Neural cell (in vitro differentiated cells): ENCODE measurements around the gene PPM1N. TPM values are rescaled to one million over a fixed set of nuclear protein-coding genes. Genes with fewer than 3 reads are reported as not detected.

Source experiments
- H2AFZ ChIP-seq: fragments of 200-600, 300-800 bp; sonication (generic), shearing (Covaris generic); 2 replicates; pipeline ENCODE4 v1.6.0; 2014; ENCODE audit warnings: low read depth, mild to moderate bottlenecking, antibody characterized with exemption, low read length, moderate library complexity
- H3F3A ChIP-seq: fragments of 200-600 bp; shearing (Covaris generic); 2 replicates; pipeline ENCODE4 v1.6.1; 2016; ENCODE audit warnings: mild to moderate bottlenecking, moderate library complexity, mixed read lengths, antibody characterized with exemption, low read length; ENCODE audit not compliant: insufficient read depth, poor library complexity, severe bottlenecking
- H3K27ac ChIP-seq: fragments of 200-600, 300-800 bp; sonication (generic), shearing (Covaris generic); 2 replicates; pipeline ENCODE4 v1.5.1; 2014; ENCODE audit warnings: mild to moderate bottlenecking, low read length, moderate library complexity
- H3K27me3 ChIP-seq: fragments of 300-800, 200-600 bp; sonication (generic), shearing (Covaris generic); 2 replicates; pipeline ENCODE4 v1.6.0; 2014; ENCODE audit warnings: mild to moderate bottlenecking, low read depth, low read length, moderate library complexity; ENCODE audit not compliant: insufficient read depth
- H3K36me3 ChIP-seq: fragments of 300-800, 200-600 bp; sonication (generic), shearing (Covaris generic); 2 replicates; pipeline ENCODE4 v1.5.1; 2014; ENCODE audit warnings: mild to moderate bottlenecking, antibody characterized with exemption, low read length, moderate library complexity; ENCODE audit not compliant: insufficient read depth
- H3K4me2 ChIP-seq: fragments of 300-800, 200-600 bp; sonication (generic), shearing (Covaris generic); 2 replicates; pipeline ENCODE4 v1.6.0; 2014; ENCODE audit warnings: mild to moderate bottlenecking, low read length
- H3K4me3 ChIP-seq: fragments of 300-800, 200-600 bp; sonication (generic), shearing (Covaris generic); 2 replicates; pipeline ENCODE4 v1.5.1; 2014; ENCODE audit warnings: mild to moderate bottlenecking, low read length, moderate library complexity
- H3K79me2 ChIP-seq: fragments of 200-600 bp; shearing (Covaris generic); replicated peaks from 2 replicates; pipeline ENCODE4 v1.6.0; 2014; ENCODE audit warnings: mild to moderate bottlenecking, low read length, moderate library complexity; ENCODE audit not compliant: insufficient read depth
- H3K9ac ChIP-seq: fragments of 300-800, 200-600 bp; sonication (generic), shearing (Covaris generic); 2 replicates; pipeline ENCODE4 v1.6.1; 2016; ENCODE audit warnings: mild to moderate bottlenecking, low read length, mixed read lengths
- H3K9me2 ChIP-seq: fragments of 200-600 bp; shearing (Covaris generic); 2 replicates; pipeline ENCODE4 v1.6.1; 2016; ENCODE audit warnings: mild to moderate bottlenecking, low read length, mixed read lengths; ENCODE audit not compliant: insufficient read depth
- H3K9me3 ChIP-seq: fragments of 200-600, 300-800 bp; sonication (generic), shearing (Covaris generic); 2 replicates; pipeline ENCODE4 v1.6.1; 2016; ENCODE audit warnings: mild to moderate bottlenecking, mixed run types, low read length, moderate library complexity, mixed read lengths
- H4K20me1 ChIP-seq: fragments of 200-600 bp; shearing (Covaris generic); 2 replicates; pipeline ENCODE4 v1.6.1; 2016; ENCODE audit warnings: mild to moderate bottlenecking, mixed run types; ENCODE audit not compliant: insufficient read depth
- CTCF ChIP-seq: fragments of 450-650 bp; IDR thresholded peaks from 2 replicates; pipeline ENCODE4 v1.5.1; 2014; ENCODE audit warnings: antibody characterized with exemption, mild to moderate bottlenecking, moderate library complexity; ENCODE audit not compliant: poor library complexity, severe bottlenecking
- EP300 ChIP-seq: fragments of 450-650 bp; conservative IDR thresholded peaks from 2 replicates; pipeline ENCODE4 v1.6.1; 2014; ENCODE audit warnings: antibody characterized with exemption, mild to moderate bottlenecking, moderate library complexity; ENCODE audit not compliant: poor library complexity, severe bottlenecking
- EZH2 ChIP-seq: fragments of 200-600, 300-800 bp; shearing (Covaris generic), sonication (generic); IDR thresholded peaks from 2 replicates; pipeline ENCODE4 v1.6.1; 2014; ENCODE audit warnings: antibody characterized with exemption, low read length, borderline replicate concordance, mild to moderate bottlenecking; ENCODE audit not compliant: insufficient read depth, poor library complexity, severe bottlenecking
- MXI1 ChIP-seq: fragments of 450-650 bp; conservative IDR thresholded peaks from 2 replicates; pipeline ENCODE4 v1.6.1; 2014; ENCODE audit warnings: antibody characterized with exemption, mild to moderate bottlenecking; ENCODE audit not compliant: poor library complexity, severe bottlenecking
- POLR2AphosphoS5 ChIP-seq: IDR thresholded peaks from 2 replicates; pipeline ENCODE4 v1.6.1; 2012
- RAD21 ChIP-seq: fragments of 450-650 bp; conservative IDR thresholded peaks from 2 replicates; pipeline ENCODE4 v1.6.1; 2014; ENCODE audit warnings: antibody characterized with exemption, mild to moderate bottlenecking, moderate library complexity
- REST ChIP-seq: IDR thresholded peaks from 2 replicates; pipeline ENCODE4 v1.6.1; 2012; ENCODE audit warnings: borderline replicate concordance
- SMC3 ChIP-seq: fragments of 450-650 bp; conservative IDR thresholded peaks from 2 replicates; pipeline ENCODE4 v1.6.1; 2014; ENCODE audit warnings: antibody characterized with exemption, mild to moderate bottlenecking, moderate library complexity; ENCODE audit not compliant: poor library complexity
- TAF1 ChIP-seq: IDR thresholded peaks from 2 replicates; pipeline ENCODE4 v1.6.1; 2012; ENCODE audit warnings: low read depth
- polyA plus RNA-seq: library from polyadenylated mRNA; depleted of rRNA; stranded (reverse); fragments of >200 nt; gene quantifications from 2 replicates; pipeline ENCODE4 v1.2.3, GENCODE V29; 2014

PPM1N gene
- polyA plus RNA-seq, 1 donor from 2014 or later: 1.0 TPM

- no peak overlapping the region for H2AFZ ChIP-seq
- no peak overlapping the region for H3K27ac ChIP-seq
- H3F3A ChIP-seq: no peaks in the 10 kb centered on the region
- H3K79me2 ChIP-seq: no peaks in the 10 kb centered on the region
- H3K4me2 ChIP-seq: peak overlapping the region; percentile 59
- H3K36me3 ChIP-seq: no peaks in the 10 kb centered on the region
- no peaks in the 10 kb centered on the region for H3K9me2 ChIP-seq
- H3K4me3 ChIP-seq: peak overlapping the region; percentile 95
- TF ChIP-seq CTCF (no peak), EP300 (no peak), SMC3 (no peak), TAF1 (no peak), EZH2 (no peak), REST (no peak), MXI1 (no peak), RAD21 (no peak), POLR2AphosphoS5 (no peak)
- peak overlapping the region; percentile 66 for H3K9ac ChIP-seq
- H4K20me1 ChIP-seq: no peaks in the 10 kb centered on the region
- H3K9me3 ChIP-seq: no peaks in the 10 kb centered on the region
- no peaks in the 10 kb centered on the region for H3K27me3 ChIP-seq
These were observed 10.2 kb downstream of the PPM1N start for GRCh38 chr19:45508417-45508860.

GRCh38 chr19:45508861-45509691 lies 10.8 kb downstream of the PPM1N start:
- TF ChIP-seq REST: no peak
- TF ChIP-seq POLR2AphosphoS5: no peak
- no peak for TF ChIP-seq EZH2
- TF ChIP-seq CTCF: no peak
- TF ChIP-seq EP300: no peak
- no peaks in the 10 kb centered on the region for H3F3A ChIP-seq
- H4K20me1 ChIP-seq: no peaks in the 10 kb centered on the region
- no peaks in the 10 kb centered on the region for H3K36me3 ChIP-seq
- H3K9ac ChIP-seq: peak overlapping the region; percentile 66
- H2AFZ ChIP-seq: no peak overlapping the region
- H3K4me2 ChIP-seq: no peak overlapping the region
- H3K27me3 ChIP-seq: no peaks in the 10 kb centered on the region
- H3K4me3 ChIP-seq: peak overlapping the region; percentile 95
- no peaks in the 10 kb centered on the region for H3K9me3 ChIP-seq
- H3K9me2 ChIP-seq: no peaks in the 10 kb centered on the region
- H3K27ac ChIP-seq: no peak overlapping the region
- no peaks in the 10 kb centered on the region for H3K79me2 ChIP-seq
